Common myeloid progenitor, CD34-positive (primary cell): ENCODE measurements around the gene LEO1. TPM values are rescaled to one million over a fixed set of nuclear protein-coding genes. Genes with fewer than 3 reads are reported as not detected.

Source experiments
- CTCF ChIA-PET: fragments of 350-600 bp; sonication (Branson Sonifier 250); formaldehyde crosslinking; loops from one replicate; lab custom pipeline; 2021; ENCODE audit warnings: antibody characterized with exemption; lab: Charles Lee
- POLR2A ChIA-PET: fragments of 350-600 bp; sonication (Branson Sonifier 250); formaldehyde crosslinking; loops from one replicate; lab custom pipeline; 2021; ENCODE audit warnings: antibody characterized with exemption; lab: Charles Lee
- DNase-seq, 3 donors: peaks; one replicate each; pipeline versions ENCODE4 v3.0.0 to v3.0.0-alpha.2; 2013
- H3K27ac ChIP-seq, 2 experiments: 1 replicate in 1 of 2; 2 replicates in 1 of 2; pipeline ENCODE4 v1.7.0; 2013; ENCODE audit warnings: inconsistent platforms in 2 of 2, low read length in 2 of 2, mild to moderate bottlenecking in 2 of 2, low read depth in 1 of 2, moderate library complexity in 1 of 2; ENCODE audit not compliant: severe bottlenecking in 2 of 2, insufficient read depth in 1 of 2, poor library complexity in 1 of 2
- H3K27me3 ChIP-seq, 5 experiments: replicated peaks in 2 of 5; 1 replicate in 3 of 5; 2 replicates in 2 of 5; pipeline versions ENCODE4 v1.6.1 to v1.7.0; 2013; ENCODE audit warnings: low read length in 4 of 5, mild to moderate bottlenecking in 2 of 5, moderate library complexity in 2 of 5, inconsistent platforms in 1 of 5; ENCODE audit not compliant: insufficient read depth in 5 of 5, control insufficient read depth in 4 of 5
- H3K36me3 ChIP-seq, 4 experiments: 1 replicate in 2 of 4; 2 replicates in 2 of 4; pipeline versions ENCODE4 v1.6.1 to v1.7.0; 2013; ENCODE audit warnings: low read length in 3 of 4, control low read depth in 1 of 4, mild to moderate bottlenecking in 1 of 4; ENCODE audit not compliant: control insufficient read depth in 4 of 4, insufficient read depth in 4 of 4
- H3K4me1 ChIP-seq, 4 experiments: 1 replicate in 3 of 4; 2 replicates in 1 of 4; pipeline versions ENCODE4 v1.6.1 to v1.7.1; 2013; ENCODE audit warnings: low read length in 3 of 4, mild to moderate bottlenecking in 3 of 4, control low read depth in 1 of 4, inconsistent platforms in 1 of 4, moderate library complexity in 1 of 4; ENCODE audit not compliant: control insufficient read depth in 4 of 4, insufficient read depth in 4 of 4; ENCODE audit errors: control extremely low read depth in 1 of 4
- H3K4me3 ChIP-seq, 7 experiments: 1 replicate in 4 of 7; 2 replicates in 3 of 7; pipeline versions ENCODE4 v1.5.1 to v1.7.0; 2013; ENCODE audit warnings: mild to moderate bottlenecking in 7 of 7, low read length in 6 of 7, moderate library complexity in 6 of 7, inconsistent platforms in 2 of 7, low read depth in 2 of 7, control low read depth in 1 of 7; ENCODE audit not compliant: insufficient read depth in 4 of 7, control insufficient read depth in 1 of 7; ENCODE audit errors: extremely low read depth in 1 of 7
- H3K9me3 ChIP-seq, 5 experiments: 1 replicate in 4 of 5; 2 replicates in 1 of 5; pipeline versions ENCODE4 v1.6.1 to v1.7.1; 2013; ENCODE audit warnings: low read length in 4 of 5, mild to moderate bottlenecking in 2 of 5, inconsistent platforms in 1 of 5, low read depth in 1 of 5, moderate library complexity in 1 of 5; ENCODE audit not compliant: control insufficient read depth in 4 of 5, insufficient read depth in 2 of 5; ENCODE audit errors: control extremely low read depth in 1 of 5
- WGBS: methylation state at CpG from one replicate; pipeline ENCODE4 v1.1.5; 2013; ENCODE audit not compliant: insufficient coverage; 5-methylcytosine and 5-hydroxymethylcytosine counted together
- polyA plus RNA-seq: library from polyadenylated mRNA; unstranded; fragments of 120-200 nt; gene quantifications from one replicate; pipeline ENCODE4 v1.2.1, GENCODE V29; 2013

LEO1 gene
- 19.2 TPM for polyA plus RNA-seq

DNA sequence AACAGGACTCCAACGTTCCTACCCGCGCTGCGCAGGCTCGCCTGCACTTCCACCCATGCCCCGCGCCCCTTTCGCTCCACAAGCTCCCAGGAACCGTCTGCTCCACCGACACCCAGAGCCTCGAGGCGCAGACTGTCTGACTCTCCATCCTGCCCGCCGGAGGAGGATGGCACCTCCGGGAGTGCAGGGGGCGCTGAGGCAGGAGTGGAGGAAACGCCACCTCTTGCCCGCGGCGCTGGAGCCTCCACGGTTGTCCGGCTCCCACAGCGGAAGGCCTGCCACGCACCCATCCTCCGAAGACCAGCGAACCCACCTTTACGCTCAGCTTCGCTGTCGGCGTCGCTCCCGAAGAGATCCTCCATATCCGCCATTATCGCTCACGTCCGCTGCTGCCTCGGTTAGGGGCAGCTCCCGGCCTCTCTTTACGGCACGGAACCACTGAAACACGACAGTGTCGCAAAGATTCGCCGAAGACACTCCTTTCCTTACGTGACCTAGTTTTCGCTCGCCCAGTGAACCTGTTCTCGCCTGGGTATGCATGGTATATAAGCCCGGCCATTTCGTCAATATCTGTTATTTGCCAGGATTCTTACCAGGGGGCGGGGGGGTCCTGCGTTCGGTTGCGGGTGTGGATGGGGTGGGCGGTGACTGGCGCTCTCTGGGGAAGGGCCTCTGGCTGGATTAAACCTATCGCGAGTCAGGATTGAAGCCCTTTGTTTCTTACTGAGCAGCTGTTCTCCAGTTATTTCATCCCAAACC, at the start of gene LEO1:
Gene LEO1, minus strand, starts transcription at position 404 of the 759 bp plus-strand sequence. Its CDS starts 33 bp downstream, at position 371.
- peaks cover 0 to 5% (median 2%) of the 10 kb centered on the region in 4 experiments for H3K36me3 ChIP-seq
- CTCF ChIA-PET = interaction anchor here (0.8 to 3.1 kb wide), 11 partner anchors 9 to 644 kb away, joined by 3 to 15 read pairs (median 3); no protein-coding TSS in a partner anchor
- peak within 1 kb of the TSS; percentile 85 to 99 (median 95) for H3K4me3 ChIP-seq
- POLR2A ChIA-PET = interaction anchor here (0.6 to 2.3 kb wide), 4 partner anchors 9 to 167 kb away, joined by 3 to 7 read pairs (median 4); no protein-coding TSS in a partner anchor
- H3K4me1 ChIP-seq = peaks cover 0 to 21% (median 11%) of the 10 kb centered on the region in 4 experiments
- H3K27me3 ChIP-seq = no peaks in the 10 kb centered on the region
- peak; percentile 99 to 100 (median 99) for DNase-seq
- WGBS = under 1% methylated on average over 48 of the region's 58 CpGs
- H3K27ac ChIP-seq = peak within 1 kb of the TSS; percentile 81 to 94
- H3K9me3 ChIP-seq = peaks cover 0 to 9% (median 5%) of the 10 kb centered on the region in 5 experiments

DNA sequence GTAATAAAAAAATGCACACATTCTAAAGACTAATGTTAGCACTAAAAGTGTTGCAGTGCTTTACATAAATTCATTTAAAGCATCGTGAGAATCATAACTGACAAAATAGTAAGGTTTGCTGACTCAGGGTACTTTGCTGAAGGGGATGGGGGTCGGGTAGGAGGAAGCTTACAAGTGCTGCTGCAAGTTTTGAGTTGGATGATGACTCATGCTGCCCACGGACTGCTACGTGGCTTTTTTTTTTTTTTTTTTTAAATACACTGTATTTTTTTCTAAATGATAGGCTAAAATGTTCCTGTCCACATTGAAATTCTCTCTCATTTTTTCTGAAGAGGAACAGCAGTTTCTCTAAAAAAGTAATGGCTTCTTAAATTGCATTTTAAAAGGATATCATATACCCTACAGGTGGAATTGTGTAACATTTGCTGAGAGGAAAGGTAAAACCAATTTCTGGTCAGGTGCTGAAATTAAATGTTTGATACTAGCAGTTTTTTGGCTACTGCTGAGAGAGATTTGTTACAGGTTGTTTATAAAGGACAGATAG, 49.6 kb upstream of the LEO1 start:
- Histone ChIP-seq H3K36me3 (no peaks in the 10 kb centered on the region), H3K27me3 (no peaks in the 10 kb centered on the region), H3K9me3 (no peaks in the 10 kb centered on the region), H3K4me3 (peak overlapping the region in 5 of 7 experiments; percentile 19 to 99 (median 82)), H3K27ac (peak overlapping the region; percentile 85 to 92), H3K4me1 (peaks cover 16 to 41% (median 26%) of the 10 kb centered on the region in 4 experiments)
- CTCF ChIA-PET = interaction anchor here (0.6 to 1.5 kb wide), 3 partner anchors 91 to 1324 kb away, joined by 3 to 4 read pairs (median 3); no protein-coding TSS in a partner anchor
- no CpG with 5 or more reads among the region's 4 CpGs for WGBS
- POLR2A ChIA-PET = no interaction called here
- peak; percentile 95 to 99 (median 98) for DNase-seq

- ChIA-PET CTCF (interaction anchor here (0.6 to 1.5 kb wide), 4 partner anchors 26 to 1323 kb away, joined by 3 to 4 read pairs (median 3); no protein-coding TSS in a partner anchor), POLR2A (interaction anchor here (0.5 to 0.6 kb wide), 2 partner anchors 33 to 47 kb away, joined by 4 read pairs; no protein-coding TSS in a partner anchor)
- peak overlapping the region; percentile 73 to 99 (median 90) for H3K4me3 ChIP-seq
- no peak for DNase-seq
- H3K9me3 ChIP-seq = no peaks in the 10 kb centered on the region
- no peaks in the 10 kb centered on the region for H3K36me3 ChIP-seq
- 2% methylated on average over 7 of the region's 10 CpGs for WGBS
- H3K27ac ChIP-seq = peak overlapping the region; percentile 85 to 92
- H3K4me1 ChIP-seq = peaks cover 16 to 42% (median 26%) of the 10 kb centered on the region in 4 experiments
- H3K27me3 ChIP-seq = no peaks in the 10 kb centered on the region
Observed at GRCh38 chr15:52020221-52021085, 48.9 kb upstream of the LEO1 start.

DNA sequence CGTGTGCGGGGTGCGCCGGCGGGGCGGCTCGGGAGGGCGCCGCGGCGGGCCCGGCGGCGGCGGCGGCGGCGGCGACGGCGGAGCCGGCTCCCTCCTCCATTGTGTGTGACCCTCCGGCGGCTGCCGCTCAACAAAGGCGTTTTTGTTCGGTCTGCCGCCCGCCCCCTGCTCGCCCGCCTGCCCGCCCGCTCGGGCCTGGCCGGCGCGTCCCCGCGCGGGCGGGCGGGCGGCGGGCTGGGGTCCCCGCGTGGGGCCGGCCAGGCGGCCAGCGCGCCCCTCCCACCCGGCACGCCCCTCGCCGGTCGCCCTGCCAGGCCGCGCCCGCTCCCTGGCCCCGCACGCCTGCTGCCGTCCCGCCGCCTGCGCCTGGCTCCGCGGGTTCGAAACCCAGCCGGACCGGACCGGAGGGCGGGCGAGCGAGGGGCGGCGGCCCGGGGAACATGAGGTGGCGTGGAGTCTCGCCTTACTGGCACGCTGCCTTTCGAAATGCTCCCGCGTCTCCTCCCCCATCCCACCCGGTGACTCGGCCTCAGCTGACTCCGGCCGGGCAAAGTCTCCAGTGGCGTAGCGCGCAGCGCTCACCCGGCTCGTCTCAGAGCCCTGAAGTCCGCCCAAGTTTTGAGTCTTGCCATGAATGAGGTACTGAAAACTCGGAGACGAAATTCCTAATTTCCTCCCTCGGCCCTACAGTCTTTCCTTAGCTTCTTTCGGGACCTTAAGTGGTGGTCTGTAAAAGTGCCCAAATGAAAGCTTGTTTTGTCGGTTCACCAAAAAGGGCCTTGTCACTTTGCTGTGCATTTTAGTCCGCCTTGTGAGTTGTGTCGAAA, 48.0 kb upstream of the LEO1 start:
- Histone ChIP-seq H3K27ac (peak overlapping the region; percentile 85 to 92), H3K27me3 (no peaks in the 10 kb centered on the region), H3K4me3 (peak overlapping the region; percentile 73 to 99 (median 90)), H3K9me3 (no peaks in the 10 kb centered on the region), H3K36me3 (no peaks in the 10 kb centered on the region), H3K4me1 (peaks cover 16 to 42% (median 26%) of the 10 kb centered on the region in 4 experiments)
- ChIA-PET CTCF (interaction anchor here (0.7 to 1.5 kb wide), 3 partner anchors 25 to 117 kb away, joined by 3 to 4 read pairs (median 3); no protein-coding TSS in a partner anchor), POLR2A (interaction anchor here (0.5 kb wide), 1 partner anchor 47 kb away, joined by 4 read pairs; no protein-coding TSS in a partner anchor)
- under 1% methylated on average over 79 of the region's 100 CpGs for WGBS
- peak; percentile 53 to 82 (median 80) for DNase-seq

GRCh38 chr15:52018693-52019393, 47.3 kb upstream of the LEO1 start, which contains the start of gene MAPK6:
TSS of gene MAPK6 (plus strand) at chr15:52019219. CDS start at chr15:52046461, 27,242 bp downstream.
- Histone ChIP-seq H3K36me3 (no peaks in the 10 kb centered on the region), H3K27ac (peak within 1 kb of the TSS; percentile 85 to 92), H3K9me3 (no peaks in the 10 kb centered on the region), H3K4me1 (peaks cover 16 to 47% (median 26%) of the 10 kb centered on the region in 4 experiments), H3K27me3 (no peaks in the 10 kb centered on the region), H3K4me3 (peak within 1 kb of the TSS; percentile 73 to 99 (median 90))
- peak; percentile 93 to 98 (median 96) for DNase-seq
- CTCF ChIA-PET = interaction anchor here (1.3 kb wide), 1 partner anchor 37 kb away, joined by 3 read pairs; no protein-coding TSS in a partner anchor
- WGBS = 8% methylated on average over 38 of the region's 59 CpGs
- POLR2A ChIA-PET = interaction anchor here (0.5 to 1.0 kb wide), 2 partner anchors 11 to 19 kb away, joined by 3 read pairs; no protein-coding TSS in a partner anchor
